ENCODE data around the gene HSF2.

DNA sequence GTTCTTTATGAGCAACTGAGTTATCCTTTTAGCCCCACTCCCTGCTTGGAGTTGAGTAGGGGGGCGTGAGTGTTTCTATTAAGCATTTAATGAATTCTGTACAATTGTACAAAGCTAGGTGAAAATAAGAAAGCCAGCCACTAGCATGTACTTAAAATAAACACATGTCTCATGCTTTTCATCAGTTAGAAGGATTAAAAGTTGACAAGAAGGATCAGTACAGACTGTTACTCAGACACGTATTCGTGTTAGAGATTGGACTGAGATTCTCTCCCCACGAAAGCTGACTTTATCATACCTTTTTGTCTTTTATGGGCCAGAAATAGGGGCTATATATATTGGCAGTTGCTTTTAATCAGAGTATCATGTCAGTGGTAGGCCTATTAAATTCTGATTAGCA, 1.7 kb downstream of the HSF2 start:
- TF ChIP-seq POLR2A (IDR thresholded peaks at IDR 0.05) = no peak
- TF ChIP-seq, protein P1, sequence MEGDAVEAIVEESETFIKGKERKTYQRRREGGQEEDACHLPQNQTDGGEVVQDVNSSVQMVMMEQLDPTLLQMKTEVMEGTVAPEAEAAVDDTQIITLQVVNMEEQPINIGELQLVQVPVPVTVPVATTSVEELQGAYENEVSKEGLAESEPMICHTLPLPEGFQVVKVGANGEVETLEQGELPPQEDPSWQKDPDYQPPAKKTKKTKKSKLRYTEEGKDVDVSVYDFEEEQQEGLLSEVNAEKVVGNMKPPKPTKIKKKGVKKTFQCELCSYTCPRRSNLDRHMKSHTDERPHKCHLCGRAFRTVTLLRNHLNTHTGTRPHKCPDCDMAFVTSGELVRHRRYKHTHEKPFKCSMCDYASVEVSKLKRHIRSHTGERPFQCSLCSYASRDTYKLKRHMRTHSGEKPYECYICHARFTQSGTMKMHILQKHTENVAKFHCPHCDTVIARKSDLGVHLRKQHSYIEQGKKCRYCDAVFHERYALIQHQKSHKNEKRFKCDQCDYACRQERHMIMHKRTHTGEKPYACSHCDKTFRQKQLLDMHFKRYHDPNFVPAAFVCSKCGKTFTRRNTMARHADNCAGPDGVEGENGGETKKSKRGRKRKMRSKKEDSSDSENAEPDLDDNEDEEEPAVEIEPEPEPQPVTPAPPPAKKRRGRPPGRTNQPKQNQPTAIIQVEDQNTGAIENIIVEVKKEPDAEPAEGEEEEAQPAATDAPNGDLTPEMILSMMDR (IDR thresholded peaks at IDR 0.05) = no peak

Measured in thyroid gland (tissue), 4 donors.